Osteoblast (primary cell): ENCODE data around the gene PHF10. TPM values are rescaled to one million over a fixed set of nuclear protein-coding genes. Genes with fewer than 3 reads are reported as not detected.

ENCODE experiments used
- DNase-seq: peaks from one replicate; pipeline ENCODE4 v3.0.0; 2011; ENCODE audit warnings: low spot score, mixed read lengths; ENCODE audit not compliant: insufficient read length; ENCODE audit errors: missing footprints
- H2AFZ ChIP-seq: 2 replicates; pipeline ENCODE4 v1.6.0; 2011; ENCODE audit warnings: mild to moderate bottlenecking, low read length
- H3K27ac ChIP-seq: 2 replicates; pipeline ENCODE4 v1.5.1; 2011; ENCODE audit warnings: mild to moderate bottlenecking, low read depth, low read length, moderate library complexity
- H3K27me3 ChIP-seq: 2 replicates; pipeline ENCODE4 v1.6.0; 2012; ENCODE audit warnings: mild to moderate bottlenecking, control low read depth, inconsistent platforms, low read length, moderate library complexity; ENCODE audit not compliant: insufficient read depth
- H3K36me3 ChIP-seq: 2 replicates; pipeline ENCODE4 v1.5.1; 2011; ENCODE audit warnings: mild to moderate bottlenecking, low read length, control low read depth, moderate library complexity; ENCODE audit not compliant: insufficient read depth
- H3K4me1 ChIP-seq: 2 replicates; pipeline ENCODE4 v1.5.1; 2011; ENCODE audit warnings: mild to moderate bottlenecking, low read length, control low read depth, moderate library complexity; ENCODE audit not compliant: insufficient read depth
- H3K4me2 ChIP-seq: 2 replicates; pipeline ENCODE4 v1.6.0; 2011; ENCODE audit warnings: mild to moderate bottlenecking, low read length; ENCODE audit not compliant: insufficient read depth
- H3K4me3 ChIP-seq: fragments of 200-600 bp; sonication (generic); 3 replicates; pipeline ENCODE4 v1.5.1; 2012; ENCODE audit warnings: mild to moderate bottlenecking, low read length, inconsistent platforms; ENCODE audit not compliant: insufficient read depth
- H3K79me2 ChIP-seq: 2 replicates; pipeline ENCODE4 v1.6.0; 2012; ENCODE audit warnings: mild to moderate bottlenecking, low read length, control low read depth, inconsistent platforms; ENCODE audit not compliant: insufficient read depth
- H3K9me3 ChIP-seq: 2 replicates; pipeline ENCODE4 v1.5.1; 2011; ENCODE audit warnings: low read depth, low read length, control low read depth
- H4K20me1 ChIP-seq: 2 replicates; pipeline ENCODE4 v1.6.0; 2012; ENCODE audit warnings: mild to moderate bottlenecking, low read length, control low read depth; ENCODE audit not compliant: insufficient read depth
- CTCF ChIP-seq: IDR thresholded peaks from 2 replicates; pipeline ENCODE4 v1.5.1; 2011; ENCODE audit warnings: mild to moderate bottlenecking, low read depth, low read length, moderate library complexity; ENCODE audit errors: extremely low read depth
- total RNA-seq: library from RNA; depleted of rRNA; stranded (reverse); fragments of >200 nt; gene quantifications from 2 replicates; pipeline ENCODE4 v1.2.3, GENCODE V29; 2012

The PHF10 gene
- total RNA-seq, 1 donor, result 21.0 TPM

- H3K27ac ChIP-seq, result peak overlapping the region; percentile 84
- DNase-seq, result peak; percentile 38
- peaks cover 24% of the 10 kb centered on the region for H4K20me1 ChIP-seq
- H3K27me3 ChIP-seq, result no peaks in the 10 kb centered on the region
- H3K9me3 ChIP-seq, result no peaks in the 10 kb centered on the region
- peak overlapping the region; percentile 87 for H2AFZ ChIP-seq
- peaks cover 43% of the 10 kb centered on the region for H3K4me1 ChIP-seq
- no peak for TF ChIP-seq CTCF
- peaks cover 17% of the 10 kb centered on the region for H3K36me3 ChIP-seq
- peak overlapping the region; percentile 80 for H3K4me2 ChIP-seq
- peaks cover 52% of the 10 kb centered on the region for H3K79me2 ChIP-seq
- H3K4me3 ChIP-seq, result peak overlapping the region; percentile 91
Observed at GRCh38 chr6:169702840-169703246, 21.5 kb downstream of the PHF10 start.

- Histone ChIP-seq H3K4me2 (peak within 1 kb of the TSS; percentile 83), H3K27ac (peak within 1 kb of the TSS; percentile 84), H4K20me1 (peaks cover 24% of the 10 kb centered on the region), H3K4me1 (peaks cover 48% of the 10 kb centered on the region), H3K27me3 (no peaks in the 10 kb centered on the region), H3K4me3 (peak within 1 kb of the TSS; percentile 91), H2AFZ (peak within 1 kb of the TSS; percentile 91), H3K79me2 (peaks cover 54% of the 10 kb centered on the region), H3K36me3 (peaks cover 17% of the 10 kb centered on the region), H3K9me3 (no peaks in the 10 kb centered on the region)
- DNase-seq, result peak; percentile 97
- no peak for TF ChIP-seq CTCF
Observed at GRCh38 chr6:169701954-169702839, 22.1 kb downstream of the PHF10 start, which contains the start of the genes C6orf120 and WDR27. Gene C6orf120 (plus strand): TSS chr6:169702126. CDS start chr6:169702460, 334 bp downstream. Gene WDR27 (minus strand): TSS chr6:169702029. CDS start chr6:169689005, 13,024 bp downstream.

DNA sequence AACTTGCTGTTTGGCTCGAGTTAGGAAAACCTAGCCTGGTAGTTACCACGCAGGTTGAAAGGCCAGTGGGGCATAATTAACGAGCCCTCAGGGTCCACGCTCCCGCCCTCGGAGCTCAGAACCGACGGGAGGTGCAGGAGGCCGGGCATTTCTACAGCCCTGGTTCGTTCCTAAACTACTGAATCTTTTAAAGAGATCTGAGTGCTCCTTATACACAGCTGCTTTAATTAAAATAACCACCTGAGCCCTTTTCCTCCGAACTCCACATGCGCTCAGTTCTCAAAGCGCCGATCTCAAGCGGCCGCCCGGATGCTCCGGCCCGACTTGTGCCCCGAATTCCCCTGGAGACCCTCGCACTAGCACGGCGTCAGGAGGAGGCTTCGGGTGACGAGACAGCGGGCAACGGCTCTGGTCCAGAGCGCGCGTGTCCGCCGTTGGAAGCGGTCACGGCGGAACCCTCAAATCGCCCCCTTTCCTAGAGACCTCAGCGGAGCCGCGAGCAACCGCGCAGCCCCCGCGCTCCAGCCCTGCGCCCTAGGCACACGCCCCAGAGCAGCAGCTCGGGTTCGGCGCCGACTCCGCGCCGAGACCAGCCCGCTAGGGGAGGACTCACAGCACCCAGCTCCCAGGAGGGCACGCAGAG is 22.9 kb downstream of the PHF10 start:
- no peaks in the 10 kb centered on the region for H3K9me3 ChIP-seq
- no peaks in the 10 kb centered on the region for H3K27me3 ChIP-seq
- peaks cover 48% of the 10 kb centered on the region for H3K4me1 ChIP-seq
- peak overlapping the region; percentile 91 for H2AFZ ChIP-seq
- no peak for TF ChIP-seq CTCF
- H3K36me3 ChIP-seq, result peaks cover 17% of the 10 kb centered on the region
- H3K4me3 ChIP-seq, result peak overlapping the region; percentile 91
- peak; percentile 62 for DNase-seq
- H4K20me1 ChIP-seq, result peaks cover 24% of the 10 kb centered on the region
- H3K4me2 ChIP-seq, result peak overlapping the region; percentile 83
- H3K79me2 ChIP-seq, result peaks cover 55% of the 10 kb centered on the region
- peak overlapping the region; percentile 84 for H3K27ac ChIP-seq

- Histone ChIP-seq H3K4me2 (peak overlapping the region; percentile 83), H2AFZ (peak overlapping the region; percentile 52), H3K4me1 (peaks cover 48% of the 10 kb centered on the region), H3K27ac (no peak overlapping the region), H3K79me2 (peaks cover 61% of the 10 kb centered on the region), H3K9me3 (no peaks in the 10 kb centered on the region), H3K36me3 (peaks cover 17% of the 10 kb centered on the region), H3K27me3 (no peaks in the 10 kb centered on the region), H3K4me3 (peak overlapping the region; percentile 91), H4K20me1 (peaks cover 21% of the 10 kb centered on the region)
- no peak for DNase-seq
- no peak for TF ChIP-seq CTCF
Observed at GRCh38 chr6:169700296-169700695, 24.0 kb downstream of the PHF10 start.
